Fibroblast of the conjunctiva (primary cell): ENCODE measurements around the gene RTN4.

Experiments used
- DNase-seq: peaks from one replicate; pipeline ENCODE4 v3.0.0-alpha.2; 2010; ENCODE audit warnings: low read depth

Gene RTN4

GRCh38 chr2:55038428-55038827 is 11.8 kb downstream of the RTN4 start:
- DNase-seq = no peak

GRCh38 chr2:55035716-55036115 is 14.5 kb downstream of the RTN4 start:
- DNase-seq = no peak

GRCh38 chr2:55033921-55034320 is 16.3 kb downstream of the RTN4 start:
- no peak for DNase-seq

- DNase-seq = no peak
These were observed 17.0 kb downstream of the RTN4 start for GRCh38 chr2:55033076-55033742.

- no peak for DNase-seq
These were observed 18.7 kb downstream of the RTN4 start for GRCh38 chr2:55031505-55031904.

GRCh38 chr2:55030766-55031165 is 19.5 kb downstream of the RTN4 start:
- no peak for DNase-seq

GRCh38 chr2:55029098-55029497 is 21.2 kb downstream of the RTN4 start:
- no peak for DNase-seq

- no peak for DNase-seq
These were observed 23.0 kb downstream of the RTN4 start for GRCh38 chr2:55027226-55027625.

GRCh38 chr2:55026202-55026601 is 24.0 kb downstream of the RTN4 start:
- DNase-seq = no peak

GRCh38 chr2:55025627-55026026 is 24.6 kb downstream of the RTN4 start:
- no peak for DNase-seq

GRCh38 chr2:55025082-55025481 is 25.2 kb downstream of the RTN4 start:
- DNase-seq = no peak

GRCh38 chr2:55022476-55022875 is 27.8 kb downstream of the RTN4 start:
- no peak for DNase-seq

GRCh38 chr2:55019526-55020258 is 30.6 kb downstream of the RTN4 start:
- no peak for DNase-seq

- no peak for DNase-seq
These were observed 31.6 kb downstream of the RTN4 start for GRCh38 chr2:55018619-55019018.

GRCh38 chr2:55017880-55018279 is 32.4 kb downstream of the RTN4 start:
- DNase-seq = no peak

- no peak for DNase-seq
These were observed 32.8 kb downstream of the RTN4 start for GRCh38 chr2:55017428-55017827.

GRCh38 chr2:55014962-55015939 is 35.0 kb downstream of the RTN4 start:
- DNase-seq = peak; percentile 77

- no peak for DNase-seq
These were observed 36.3 kb downstream of the RTN4 start for GRCh38 chr2:55013936-55014335.

GRCh38 chr2:55012672-55013484 is 37.4 kb downstream of the RTN4 start:
- no peak for DNase-seq

GRCh38 chr2:55011831-55012671 is 38.2 kb downstream of the RTN4 start:
- no peak for DNase-seq

- no peak for DNase-seq
These were observed 39.3 kb downstream of the RTN4 start for GRCh38 chr2:55010915-55011314.
